Measurements from ENCODE around the gene SALL1.

The SALL1 gene

DNA sequence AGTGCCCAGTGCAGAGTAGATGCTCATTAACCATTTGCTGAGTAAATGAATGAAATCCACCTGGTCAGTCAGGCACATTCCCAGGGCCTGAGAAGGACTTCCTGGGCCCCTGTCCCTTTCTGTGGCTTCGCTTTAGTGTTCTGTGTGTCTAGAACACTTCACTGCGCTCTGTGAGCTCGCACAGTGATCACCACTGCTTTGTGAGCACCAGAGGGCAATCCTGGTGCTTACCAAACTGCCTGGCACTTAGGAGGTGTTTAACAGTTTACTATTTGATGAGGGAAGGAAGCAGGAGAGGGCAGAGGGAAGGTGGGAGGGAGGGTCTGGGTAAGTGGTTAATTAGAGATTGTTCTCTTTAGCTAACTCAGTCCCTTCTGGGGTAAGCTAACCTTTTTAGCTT is 26.2 kb downstream of the SALL1 start:
- DNase-seq (ENCODE audit: low read depth), result no peak
- H3K4me3 ChIP-seq (ENCODE audit: low read depth, low read length), result no peak overlapping the region
- TF ChIP-seq MYC (IDR thresholded peaks at IDR 0.05; ENCODE audit: low read depth, low read length), result no peak
- TF ChIP-seq, protein P1, sequence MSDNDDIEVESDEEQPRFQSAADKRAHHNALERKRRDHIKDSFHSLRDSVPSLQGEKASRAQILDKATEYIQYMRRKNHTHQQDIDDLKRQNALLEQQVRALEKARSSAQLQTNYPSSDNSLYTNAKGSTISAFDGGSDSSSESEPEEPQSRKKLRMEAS (IDR thresholded peaks at IDR 0.05; ENCODE audit: low read depth, low read length), result no peak
- no peak for TF ChIP-seq POLR2A (IDR thresholded peaks at IDR 0.05; ENCODE audit: extremely low read depth, insufficient read length)
- TF ChIP-seq, protein P2, sequence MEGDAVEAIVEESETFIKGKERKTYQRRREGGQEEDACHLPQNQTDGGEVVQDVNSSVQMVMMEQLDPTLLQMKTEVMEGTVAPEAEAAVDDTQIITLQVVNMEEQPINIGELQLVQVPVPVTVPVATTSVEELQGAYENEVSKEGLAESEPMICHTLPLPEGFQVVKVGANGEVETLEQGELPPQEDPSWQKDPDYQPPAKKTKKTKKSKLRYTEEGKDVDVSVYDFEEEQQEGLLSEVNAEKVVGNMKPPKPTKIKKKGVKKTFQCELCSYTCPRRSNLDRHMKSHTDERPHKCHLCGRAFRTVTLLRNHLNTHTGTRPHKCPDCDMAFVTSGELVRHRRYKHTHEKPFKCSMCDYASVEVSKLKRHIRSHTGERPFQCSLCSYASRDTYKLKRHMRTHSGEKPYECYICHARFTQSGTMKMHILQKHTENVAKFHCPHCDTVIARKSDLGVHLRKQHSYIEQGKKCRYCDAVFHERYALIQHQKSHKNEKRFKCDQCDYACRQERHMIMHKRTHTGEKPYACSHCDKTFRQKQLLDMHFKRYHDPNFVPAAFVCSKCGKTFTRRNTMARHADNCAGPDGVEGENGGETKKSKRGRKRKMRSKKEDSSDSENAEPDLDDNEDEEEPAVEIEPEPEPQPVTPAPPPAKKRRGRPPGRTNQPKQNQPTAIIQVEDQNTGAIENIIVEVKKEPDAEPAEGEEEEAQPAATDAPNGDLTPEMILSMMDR (IDR thresholded peaks at IDR 0.05; ENCODE audit: low read depth, low read length), result no peak

DNA sequence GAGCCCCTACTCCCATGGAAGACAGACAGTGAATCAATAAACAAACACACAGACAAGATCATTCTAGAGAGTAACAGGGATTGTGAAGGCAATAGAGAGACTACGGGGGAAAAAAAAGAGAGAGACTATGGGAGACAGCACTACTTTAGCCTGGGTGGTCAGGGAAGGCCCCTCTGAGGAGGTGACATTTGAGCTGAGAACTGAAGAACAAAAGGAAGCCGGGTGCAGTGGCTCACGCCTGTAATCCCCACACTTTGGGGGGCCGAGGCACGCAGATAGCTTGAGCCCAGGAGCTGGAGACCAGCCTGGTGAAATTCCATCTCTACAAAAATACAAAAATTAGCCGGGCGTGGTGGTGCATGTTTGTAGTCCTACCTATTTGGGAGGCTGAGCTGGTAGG is 29.2 kb downstream of the SALL1 start:
- TF ChIP-seq MYC (IDR thresholded peaks at IDR 0.05; ENCODE audit: low read depth, low read length) (no peak), POLR2A (IDR thresholded peaks at IDR 0.05; ENCODE audit: extremely low read depth, insufficient read length) (no peak)
- TF ChIP-seq, protein P2 (IDR thresholded peaks at IDR 0.05; ENCODE audit: low read depth, low read length), result no peak
- TF ChIP-seq, protein P1 (IDR thresholded peaks at IDR 0.05; ENCODE audit: low read depth, low read length), result no peak
- H3K4me3 ChIP-seq (ENCODE audit: low read depth, low read length), result no peak overlapping the region
- no peak for DNase-seq (ENCODE audit: low read depth)

DNA sequence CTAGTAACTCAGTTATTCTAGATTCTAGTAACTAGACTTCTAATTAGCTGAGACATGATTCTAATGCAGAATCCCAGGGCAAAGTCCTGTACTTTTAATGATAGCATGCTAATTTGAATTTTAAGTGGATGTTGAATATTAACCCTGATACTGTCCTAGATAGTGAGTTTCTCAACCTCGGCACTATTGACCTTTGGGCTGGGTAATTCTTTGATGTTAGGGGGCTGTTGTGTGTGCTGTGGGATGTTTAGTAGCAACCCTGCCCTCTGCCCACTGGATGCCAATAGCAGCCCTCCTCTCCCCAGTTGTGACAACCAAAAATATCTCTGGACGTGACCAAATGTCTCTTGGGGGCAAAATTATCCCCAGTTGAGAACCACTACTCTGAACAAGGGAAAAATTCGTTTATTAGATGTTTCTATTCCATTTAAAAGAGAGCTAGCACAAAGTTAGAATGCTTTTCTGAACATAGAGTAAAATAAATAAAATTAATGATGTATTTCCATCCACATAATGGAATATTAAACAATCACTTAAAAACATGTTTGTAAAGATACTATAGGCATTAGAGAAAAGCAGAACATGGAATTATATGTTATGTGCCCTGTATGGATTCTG is 30.2 kb downstream of the SALL1 start:
- no peak for DNase-seq (ENCODE audit: low read depth)
- TF ChIP-seq, protein P1 (IDR thresholded peaks at IDR 0.05; ENCODE audit: low read depth, low read length), result no peak
- TF ChIP-seq POLR2A (IDR thresholded peaks at IDR 0.05; ENCODE audit: extremely low read depth, insufficient read length), result no peak
- TF ChIP-seq, protein P2 (IDR thresholded peaks at IDR 0.05; ENCODE audit: low read depth, low read length), result no peak
- TF ChIP-seq MYC (IDR thresholded peaks at IDR 0.05; ENCODE audit: low read depth, low read length), result no peak
- no peak overlapping the region for H3K4me3 ChIP-seq (ENCODE audit: low read depth, low read length)

DNA sequence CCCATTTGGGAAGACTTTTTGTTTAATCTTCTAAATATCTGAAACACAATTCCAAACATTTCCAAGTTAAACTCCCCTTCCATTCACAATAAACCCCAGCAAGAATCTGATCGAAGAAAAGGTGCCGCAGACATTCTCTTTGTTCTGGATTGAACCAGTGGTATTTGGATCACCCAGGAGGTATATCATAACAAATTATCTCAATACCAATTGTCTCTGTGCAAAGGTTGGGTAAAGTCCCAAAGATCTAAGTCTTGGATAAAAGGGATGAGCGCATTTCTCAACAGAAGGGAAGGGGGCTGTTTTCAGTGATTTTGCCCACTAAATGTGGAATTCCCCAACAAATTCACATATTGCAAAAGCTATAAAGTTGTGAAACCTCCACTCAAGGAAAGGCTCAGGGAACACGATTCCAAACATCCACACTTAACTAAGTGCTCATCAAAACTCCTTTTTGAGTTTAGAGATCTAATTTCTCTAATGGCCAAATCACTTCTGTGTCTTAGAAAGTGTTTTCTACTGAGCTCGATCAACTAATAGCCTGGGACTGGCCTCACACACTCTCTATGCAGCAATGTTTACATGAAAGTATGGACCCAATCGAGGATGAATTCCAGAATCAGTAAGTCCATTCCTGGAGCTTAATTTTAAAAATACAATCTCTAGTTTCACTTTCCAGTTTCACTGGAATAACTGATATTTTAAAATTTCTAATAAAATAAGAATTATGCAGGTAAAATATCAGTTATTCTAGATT is 30.9 kb downstream of the SALL1 start:
- H3K4me3 ChIP-seq (ENCODE audit: low read depth, low read length), result no peak overlapping the region
- TF ChIP-seq, protein P1 (IDR thresholded peaks at IDR 0.05; ENCODE audit: low read depth, low read length), result no peak
- TF ChIP-seq, protein P2 (IDR thresholded peaks at IDR 0.05; ENCODE audit: low read depth, low read length), result no peak
- TF ChIP-seq POLR2A (IDR thresholded peaks at IDR 0.05; ENCODE audit: extremely low read depth, insufficient read length) (no peak), MYC (IDR thresholded peaks at IDR 0.05; ENCODE audit: low read depth, low read length) (no peak)
- DNase-seq (ENCODE audit: low read depth), result no peak

DNA sequence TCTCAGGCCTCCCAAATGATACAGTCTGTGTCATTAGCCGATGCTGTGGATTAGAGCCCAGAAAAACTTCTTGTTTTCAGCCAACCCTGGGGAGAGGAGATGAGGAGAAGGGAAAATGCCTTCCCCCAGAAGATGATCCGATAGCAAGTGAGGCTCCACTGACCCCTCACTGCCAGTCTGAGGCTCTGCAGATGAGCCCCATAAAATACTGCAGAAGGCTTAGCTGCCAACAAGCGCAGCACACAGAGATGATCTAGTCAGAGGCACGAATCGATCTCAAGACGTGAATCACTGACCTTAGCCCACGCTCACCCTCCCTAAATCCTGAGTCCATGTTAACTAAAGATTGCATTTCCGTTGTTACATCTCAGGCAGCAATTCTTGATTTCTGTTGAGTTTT is 31.5 kb downstream of the SALL1 start:
- TF ChIP-seq, protein P1 (IDR thresholded peaks at IDR 0.05; ENCODE audit: low read depth, low read length), result no peak
- TF ChIP-seq, protein P2 (IDR thresholded peaks at IDR 0.05; ENCODE audit: low read depth, low read length), result no peak
- TF ChIP-seq POLR2A (IDR thresholded peaks at IDR 0.05; ENCODE audit: extremely low read depth, insufficient read length), result no peak
- TF ChIP-seq MYC (IDR thresholded peaks at IDR 0.05; ENCODE audit: low read depth, low read length), result no peak
- DNase-seq (ENCODE audit: low read depth), result no peak
- no peak overlapping the region for H3K4me3 ChIP-seq (ENCODE audit: low read depth, low read length)
